C4-2B (cell line): ENCODE results near the gene MEIS1.

Experiments
- H3K27ac ChIP-seq: fragments of 450-650 bp; 2 replicates; pipeline ENCODE4 v1.5.1; 2017
- CTCF ChIP-seq: fragments of 450-650 bp; conservative IDR thresholded peaks from 2 replicates; pipeline ENCODE4 v1.5.1; 2017; ENCODE audit warnings: mild to moderate bottlenecking
- ZFX ChIP-seq: fragments of 450-650 bp; IDR thresholded peaks from 2 replicates; pipeline ENCODE4 v1.6.1; 2017

MEIS1 gene

DNA sequence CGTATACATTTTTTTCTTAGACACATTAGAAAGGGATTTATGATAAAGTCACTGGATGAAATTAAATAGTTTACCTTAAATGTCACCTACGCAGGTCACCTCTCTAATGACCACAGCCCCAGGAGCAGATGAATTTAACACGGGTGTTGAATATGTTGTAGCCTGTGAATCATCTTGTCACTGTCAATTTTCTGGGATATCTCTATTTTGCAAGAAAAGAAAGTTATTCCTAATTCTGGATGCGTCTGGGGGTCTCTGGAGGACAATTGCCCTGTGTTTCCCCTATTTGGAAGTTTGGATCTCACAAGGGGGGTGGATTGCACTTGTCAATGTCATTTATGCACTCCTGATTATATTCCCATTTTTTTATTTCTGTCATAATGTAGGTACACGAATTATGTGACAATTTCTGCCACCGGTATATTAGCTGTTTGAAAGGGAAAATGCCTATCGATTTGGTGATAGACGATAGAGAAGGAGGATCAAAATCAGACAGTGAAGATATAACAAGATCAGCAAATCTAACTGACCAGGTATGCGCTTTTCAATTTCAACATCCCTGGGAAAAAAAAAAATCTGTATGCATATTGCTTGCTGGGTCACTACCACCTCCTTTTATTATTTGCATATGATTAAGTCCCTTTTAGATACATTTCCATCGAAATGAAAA lies 7.7 kb downstream of the MEIS1 start:
- no peak overlapping the region for H3K27ac ChIP-seq
- TF ChIP-seq CTCF (no peak), ZFX (no peak)

DNA sequence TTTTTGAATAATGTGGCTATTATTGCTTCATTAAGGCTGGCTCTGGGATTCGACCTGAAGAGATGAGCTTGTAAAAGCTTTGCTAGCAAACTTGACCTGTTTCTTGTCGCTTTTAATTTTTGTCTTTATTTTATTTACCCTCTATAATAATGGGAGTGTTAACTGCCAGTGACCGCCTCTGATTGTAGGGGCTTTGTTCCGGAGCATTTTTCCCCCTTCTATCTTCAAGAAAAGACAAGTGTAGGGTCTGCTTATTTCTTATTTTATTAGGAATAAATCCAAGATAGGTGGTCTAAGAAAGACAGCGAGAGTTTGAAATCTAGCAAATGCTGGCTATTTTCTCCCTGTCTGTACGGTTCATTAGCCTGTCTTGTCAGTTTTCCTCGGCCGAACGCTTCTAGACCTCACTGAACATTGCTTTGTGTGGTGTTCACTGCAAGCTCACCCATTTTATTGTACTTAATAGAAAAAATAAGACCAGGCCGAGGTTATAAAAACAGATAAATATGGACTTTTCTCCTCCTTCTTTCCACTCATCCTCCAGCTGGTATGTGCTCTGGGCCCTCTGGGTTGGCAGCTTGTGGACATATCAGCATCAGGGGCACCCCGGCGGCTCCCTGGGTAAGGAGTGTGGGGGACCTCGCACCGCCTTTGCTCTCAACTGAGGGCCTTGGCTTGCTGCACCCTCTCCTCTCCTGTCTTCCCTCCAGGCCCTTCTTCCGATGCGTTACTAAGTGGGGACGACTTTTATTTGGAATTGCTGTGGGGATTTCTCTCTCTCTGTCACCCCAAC lies 8.5 kb downstream of the MEIS1 start:
- TF ChIP-seq ZFX (no peak), CTCF (no peak)
- no peak overlapping the region for H3K27ac ChIP-seq

GRCh38 chr2:66443979-66444861 lies 9.3 kb downstream of the MEIS1 start:
- no peak overlapping the region for H3K27ac ChIP-seq
- TF ChIP-seq CTCF (no peak), ZFX (no peak)

GRCh38 chr2:66445076-66445924 lies 10.4 kb downstream of the MEIS1 start:
- TF ChIP-seq CTCF = no peak
- no peak for TF ChIP-seq ZFX
- H3K27ac ChIP-seq = no peak overlapping the region

GRCh38 chr2:66445925-66446871 lies 11.3 kb downstream of the MEIS1 start:
- H3K27ac ChIP-seq = no peak overlapping the region
- TF ChIP-seq CTCF (no peak), ZFX (no peak)

DNA sequence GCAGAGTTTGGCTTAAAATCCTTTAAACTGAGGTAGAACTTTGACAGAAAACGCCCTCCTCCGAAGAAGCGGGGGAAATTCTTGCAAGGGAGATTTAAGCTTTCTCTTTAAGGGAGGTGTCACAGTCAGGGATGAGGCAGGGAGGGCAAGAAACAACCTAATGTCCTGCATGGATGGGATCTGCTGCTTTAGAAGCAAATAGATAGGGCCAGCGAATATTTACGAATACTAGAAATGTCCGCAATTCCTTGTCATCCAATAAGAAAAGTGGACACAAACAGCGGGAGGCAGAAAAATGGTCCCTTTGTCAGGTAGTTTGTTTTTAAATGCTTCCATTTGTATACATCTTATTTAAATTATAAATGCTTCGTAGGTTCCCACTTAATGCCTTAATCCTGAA lies 12.0 kb downstream of the MEIS1 start:
- TF ChIP-seq ZFX (no peak), CTCF (no peak)
- H3K27ac ChIP-seq = no peak overlapping the region
